NCI-H2107 treated with DMSO at 0.1 percent for 48 hours (cell line): ENCODE measurements around the gene JAZF1.

Source experiments
- DNase-seq: peaks from one replicate; lab custom pipeline; 2025; ENCODE audit not compliant: unreplicated experiment; lab: John Stamatoyannopoulos, UW

The JAZF1 gene

DNA sequence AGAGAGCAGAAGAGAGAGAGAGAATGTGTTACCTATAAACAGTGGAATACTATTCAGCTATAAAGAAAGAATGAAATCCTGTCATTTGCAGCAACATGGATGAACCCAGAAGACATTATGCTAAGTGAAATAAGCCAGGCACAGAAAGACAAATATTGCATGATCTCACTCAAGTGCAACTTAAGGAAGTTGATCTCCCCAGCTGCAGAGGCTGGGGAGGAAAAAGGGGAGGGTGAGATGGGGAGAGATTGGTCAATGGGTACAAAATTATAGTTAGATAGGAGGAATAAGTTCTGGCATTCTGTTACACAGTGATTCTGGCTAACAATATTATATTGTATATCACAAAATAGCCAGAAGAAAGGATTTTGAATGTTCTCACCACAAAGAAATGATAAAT is 11.2 kb upstream of the JAZF1 start:
- no peak for DNase-seq

- DNase-seq = no peak
These were observed 10.6 kb upstream of the JAZF1 start for GRCh38 chr7:28191184-28191583.

DNA sequence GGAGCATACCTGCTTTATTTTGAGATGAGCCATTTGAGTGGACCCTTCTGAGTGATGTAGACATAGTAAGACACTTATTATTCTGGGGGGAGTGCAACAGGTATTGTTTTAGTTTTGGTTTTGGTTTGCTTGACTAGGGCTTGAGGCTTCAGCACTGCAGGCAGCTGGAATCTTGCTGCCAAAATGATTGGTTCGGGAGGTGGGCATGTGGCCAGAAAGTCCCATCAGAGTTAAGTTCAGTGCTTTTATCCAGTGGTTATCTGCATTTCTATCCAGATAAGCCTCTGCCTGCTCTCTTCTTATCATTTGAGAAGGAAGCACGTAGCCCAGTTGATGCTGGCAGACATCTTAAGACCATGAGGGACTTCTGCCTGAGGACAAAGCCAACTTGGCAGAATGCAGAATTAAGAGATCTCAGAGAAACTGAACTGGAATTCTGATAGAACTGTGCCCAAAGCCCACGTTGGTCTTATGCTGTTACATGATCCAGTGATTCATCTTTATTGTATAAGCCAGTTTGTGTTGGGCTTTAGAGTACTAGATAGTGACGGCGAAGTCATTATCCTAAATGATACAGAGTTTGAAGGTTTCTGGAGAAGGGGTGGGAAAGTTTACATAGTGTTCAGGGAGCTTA is 9.6 kb upstream of the JAZF1 start:
- no peak for DNase-seq

DNA sequence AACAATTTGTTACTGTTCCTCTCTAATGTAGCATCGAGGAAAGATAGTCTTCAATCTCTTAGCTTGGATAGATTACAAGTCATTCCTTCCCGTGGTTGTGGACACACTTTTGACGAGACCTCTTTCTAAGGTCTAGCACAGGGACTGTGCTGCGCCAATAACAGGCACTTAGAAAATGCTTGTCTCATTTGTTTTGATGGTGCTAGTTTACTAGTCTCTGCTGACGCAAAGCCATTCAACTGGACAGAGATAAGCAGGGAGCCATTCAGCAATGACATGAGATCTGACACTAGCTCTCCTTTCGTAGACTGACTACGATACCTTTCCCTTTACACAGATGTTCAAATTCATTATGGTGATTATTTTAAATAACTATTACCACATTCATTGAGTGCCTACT is 6.4 kb upstream of the JAZF1 start:
- no peak for DNase-seq

DNA sequence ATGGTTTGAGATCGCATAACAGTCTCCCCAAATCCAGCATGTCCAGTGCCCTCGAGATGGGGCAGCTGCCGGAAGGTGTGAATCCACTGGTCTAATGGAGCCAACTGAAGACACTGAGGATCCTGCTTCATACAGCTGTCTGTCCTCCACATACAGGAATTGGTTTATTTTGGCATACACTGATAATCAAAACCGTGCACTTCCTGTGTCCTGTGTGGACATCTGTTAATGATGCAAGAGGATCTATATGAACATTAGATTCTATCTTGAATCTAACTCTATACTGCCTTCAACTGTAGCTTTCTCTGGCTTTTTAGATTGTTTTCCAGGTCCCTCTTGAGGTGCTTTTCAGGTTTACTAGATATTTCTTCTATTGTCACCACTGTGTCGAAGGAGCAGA is 3.0 kb upstream of the JAZF1 start:
- no peak for DNase-seq

DNA sequence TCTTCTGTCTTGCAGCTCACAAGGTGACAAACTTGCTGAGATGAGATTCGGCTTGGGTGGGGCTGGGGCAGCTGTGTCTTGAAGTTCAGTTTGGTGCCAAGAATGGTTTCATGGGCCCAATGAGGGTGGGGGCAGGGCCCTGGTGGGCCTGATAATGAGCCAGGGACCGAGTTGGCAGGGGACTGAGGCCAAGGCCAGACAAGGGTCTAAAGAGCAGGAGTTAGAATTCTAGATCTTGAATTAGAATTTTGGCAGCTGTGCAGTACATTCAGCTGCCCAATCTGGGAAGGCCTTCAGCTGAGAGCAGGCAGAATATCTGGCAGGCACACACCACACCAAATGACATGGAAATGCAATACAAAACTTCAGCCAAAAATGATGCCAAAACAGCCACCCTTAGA is 1.5 kb upstream of the JAZF1 start:
- DNase-seq = no peak

- no peak for DNase-seq
These were observed 821 bp upstream of the JAZF1 start for GRCh38 chr7:28181416-28181815.

DNA sequence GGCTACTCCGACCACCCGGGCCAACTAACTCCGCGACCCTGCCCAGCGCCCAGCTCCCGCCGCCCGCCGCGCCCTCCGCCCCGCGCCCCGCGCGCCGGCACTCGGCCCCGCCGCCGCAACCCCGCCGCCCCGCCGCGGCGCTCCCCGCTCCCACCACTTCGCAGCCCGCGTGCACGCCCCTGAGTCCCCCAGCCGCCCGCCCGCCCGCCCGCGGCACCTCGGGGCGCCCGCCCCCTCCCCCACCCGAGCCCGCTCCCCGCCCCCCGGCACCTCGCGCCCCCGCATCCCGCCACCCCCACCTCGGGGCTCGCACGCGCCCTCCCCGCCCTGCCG is 598 bp downstream of the JAZF1 start:
- no peak for DNase-seq

DNA sequence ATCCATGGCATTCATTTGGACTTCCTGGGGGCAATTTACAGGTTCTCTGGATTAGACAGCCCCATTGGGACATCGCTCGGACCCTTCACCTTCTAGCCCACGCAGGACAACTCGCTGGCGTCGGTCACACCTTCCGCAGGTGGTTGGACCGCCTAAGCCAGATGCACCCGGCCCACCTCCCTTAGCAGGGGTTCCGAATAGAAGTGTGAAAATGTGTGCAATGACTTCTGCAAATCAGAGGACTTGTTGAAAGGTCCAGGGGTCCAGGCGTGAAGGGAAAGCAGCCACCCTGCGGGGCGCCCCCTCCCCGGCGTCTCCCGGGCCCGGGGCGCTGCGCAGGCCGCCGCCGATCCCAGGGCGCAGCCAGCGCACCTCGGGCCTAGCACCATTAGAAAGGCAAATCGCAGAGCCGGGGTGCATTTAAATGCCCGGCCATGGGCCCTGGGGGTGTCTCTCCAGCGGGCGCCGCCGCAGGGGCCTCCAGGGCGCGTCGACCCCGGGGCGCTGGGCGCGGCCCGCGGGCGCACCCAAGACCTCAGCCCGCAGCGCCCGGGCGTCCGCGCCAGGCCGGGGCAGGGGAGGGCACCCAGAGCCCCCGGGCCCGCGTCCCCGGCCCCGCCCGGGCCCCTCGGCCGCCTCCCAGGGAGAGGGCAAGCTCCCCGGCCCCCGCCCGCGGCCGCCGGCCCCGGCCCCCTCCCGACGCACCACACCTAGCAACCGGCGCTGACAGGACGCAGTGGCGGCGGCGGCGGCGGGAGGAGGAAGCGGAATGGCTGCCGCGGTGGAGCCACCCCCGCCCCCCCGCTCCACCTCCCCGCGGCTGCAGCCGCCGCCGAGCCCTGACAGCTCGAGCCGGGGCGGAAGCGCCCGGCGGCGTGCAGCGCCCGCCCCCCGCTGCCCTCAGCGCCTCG is 1.2 kb downstream of the JAZF1 start:
- DNase-seq = no peak

DNA sequence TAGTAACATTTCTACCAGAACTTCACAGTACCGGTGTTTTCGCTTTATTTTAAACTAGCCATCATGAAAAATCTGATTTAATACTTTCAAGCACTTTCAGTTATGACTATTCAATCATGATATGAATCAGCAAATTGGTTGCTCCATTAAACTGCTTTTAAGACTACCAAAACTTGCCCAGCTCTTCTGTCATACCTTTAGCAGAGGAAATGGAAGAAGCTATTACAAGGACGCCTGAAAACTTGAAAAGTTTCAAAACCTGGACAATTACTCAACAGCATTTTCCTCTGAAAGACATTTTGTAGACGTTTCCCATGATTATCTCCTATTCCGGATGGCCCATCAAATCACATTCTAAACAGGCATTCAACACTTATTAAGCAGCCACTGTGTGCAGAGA is 2.0 kb downstream of the JAZF1 start:
- no peak for DNase-seq

DNA sequence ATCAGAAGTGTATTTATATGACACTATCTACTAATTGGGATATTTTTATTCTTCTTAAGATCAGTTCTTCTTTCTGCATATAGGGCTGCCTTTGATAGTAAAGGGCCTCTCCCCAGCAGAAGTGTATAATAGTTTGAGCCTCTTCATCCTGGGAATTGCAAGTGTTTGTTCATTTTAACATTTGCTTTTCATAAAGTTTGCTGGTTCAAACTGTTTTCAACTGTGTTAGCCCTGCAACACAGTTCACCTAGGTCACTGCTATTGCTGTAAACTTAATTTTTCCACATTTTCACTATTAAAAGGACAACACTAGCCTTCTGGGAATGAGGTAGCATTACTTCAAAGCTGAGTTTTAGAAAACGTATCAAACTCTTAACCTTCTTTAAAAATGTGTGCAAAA is 2.8 kb downstream of the JAZF1 start:
- DNase-seq = no peak

- no peak for DNase-seq
These were observed 4.0 kb downstream of the JAZF1 start for GRCh38 chr7:28176645-28177044.

DNA sequence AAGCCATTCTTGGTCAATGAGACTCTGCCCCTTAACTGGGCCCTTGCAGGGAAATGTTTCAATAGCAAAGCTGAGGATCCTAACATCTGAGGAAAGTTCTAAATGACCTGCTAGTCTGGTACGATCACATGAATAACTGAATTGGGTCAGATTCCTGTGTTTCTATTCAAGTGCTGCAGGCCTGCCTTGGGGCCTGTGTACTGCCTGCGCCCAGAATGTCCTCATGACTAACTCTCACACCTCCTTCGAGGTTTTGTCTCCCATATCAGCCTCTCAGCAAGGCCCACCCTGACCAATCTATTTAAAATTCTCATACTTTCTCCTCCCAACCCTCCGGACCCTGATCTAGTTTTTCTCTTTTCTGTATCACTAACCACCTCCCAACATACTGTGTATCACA is 4.4 kb downstream of the JAZF1 start:
- no peak for DNase-seq

DNA sequence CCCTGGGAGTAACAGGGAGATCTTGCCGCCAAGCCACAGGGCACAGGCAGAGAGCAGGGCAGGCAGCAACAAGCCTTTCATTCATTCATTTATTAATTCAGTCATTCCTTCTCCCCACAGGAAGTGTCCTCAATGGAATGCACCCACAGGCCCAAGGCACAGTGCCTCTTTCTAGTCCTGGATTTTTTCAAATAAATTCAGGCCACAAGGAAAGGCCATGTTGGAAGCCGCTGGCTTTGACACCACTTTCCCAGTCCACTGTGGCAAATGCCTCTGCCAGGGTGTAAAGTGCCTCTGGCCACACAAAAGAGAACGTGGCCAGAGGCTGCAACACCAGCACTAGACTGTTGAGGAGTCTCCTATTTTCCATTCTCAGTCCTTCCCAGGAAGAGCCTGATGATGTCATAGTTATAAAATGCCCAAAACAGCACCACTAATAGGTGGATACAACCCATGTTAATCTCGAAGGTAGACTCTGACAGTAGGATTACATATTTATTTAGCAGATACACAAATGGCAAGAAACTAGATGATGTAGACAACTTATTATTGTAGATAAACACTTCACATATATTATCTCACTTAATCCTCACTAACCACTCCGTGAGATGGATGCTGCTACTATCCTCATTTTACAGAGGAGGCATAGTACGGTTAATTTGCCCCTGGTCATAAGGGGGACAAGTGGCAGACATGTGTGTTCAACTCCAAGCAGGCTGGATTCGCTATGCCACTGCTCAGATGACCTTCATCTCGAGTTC is 5.5 kb downstream of the JAZF1 start:
- DNase-seq = no peak

- no peak for DNase-seq
These were observed 6.2 kb downstream of the JAZF1 start for GRCh38 chr7:28174442-28174841.

DNA sequence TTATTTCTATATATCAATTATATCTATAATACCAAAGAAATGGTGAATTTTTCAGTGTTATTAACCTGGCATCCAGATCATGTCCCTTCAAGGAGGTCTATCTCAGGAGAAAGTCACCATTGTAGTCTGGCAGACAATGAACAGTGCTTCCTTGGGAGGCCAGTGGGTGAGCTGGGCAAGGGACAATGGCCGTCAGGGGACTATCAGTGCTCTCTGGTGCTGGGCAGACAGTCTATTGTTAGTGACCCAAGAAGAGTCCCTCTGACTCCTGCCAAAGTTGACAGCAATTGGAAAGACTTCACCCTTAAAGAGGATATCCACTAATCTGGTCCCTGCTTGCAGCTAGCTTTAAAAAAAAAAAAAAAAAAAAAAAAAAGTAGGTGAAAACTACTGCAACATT is 7.1 kb downstream of the JAZF1 start:
- no peak for DNase-seq

GRCh38 chr7:28172958-28173357 is 7.6 kb downstream of the JAZF1 start:
- DNase-seq = no peak

GRCh38 chr7:28170701-28171100 is 9.9 kb downstream of the JAZF1 start:
- DNase-seq = no peak

GRCh38 chr7:28169230-28169629 is 11.4 kb downstream of the JAZF1 start:
- no peak for DNase-seq

GRCh38 chr7:28168393-28169158 is 12.0 kb downstream of the JAZF1 start:
- no peak for DNase-seq

DNA sequence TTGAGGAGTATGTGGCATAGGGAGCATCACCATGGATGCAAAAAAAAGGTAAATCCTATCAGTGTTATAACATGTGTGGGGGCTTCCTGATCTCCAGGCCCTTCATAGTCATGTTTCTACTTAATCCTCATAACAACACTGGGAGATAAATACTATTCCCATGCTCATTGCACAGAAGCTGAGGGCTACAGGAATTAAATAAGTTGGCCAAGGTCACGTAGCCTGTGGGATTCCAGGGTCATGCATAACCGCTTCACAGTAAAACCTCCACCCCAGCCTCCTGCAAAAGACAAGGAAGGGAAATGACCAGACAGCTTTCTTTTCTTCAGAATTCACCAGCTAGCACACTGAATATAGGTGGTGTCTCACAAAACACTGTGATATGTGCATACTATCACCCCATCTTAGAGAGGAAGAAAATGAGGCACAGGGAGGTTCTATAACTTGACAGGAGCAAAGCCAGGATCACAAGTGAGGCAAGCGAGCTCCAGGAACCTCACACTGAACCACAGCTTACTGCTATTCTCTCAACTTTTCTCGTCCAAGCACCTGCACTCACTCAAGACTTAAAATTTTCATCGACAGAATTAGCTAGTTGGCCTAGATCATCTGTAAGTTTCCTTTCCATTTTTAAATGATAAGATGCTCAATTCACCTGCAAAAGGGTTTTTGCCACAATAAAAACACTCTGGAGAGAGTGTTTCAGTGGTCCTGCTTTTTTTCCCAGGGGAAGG is 13.4 kb downstream of the JAZF1 start:
- DNase-seq = no peak
